Measurements from ENCODE around the gene TSPYL6. TPM values are rescaled to one million over a fixed set of nuclear protein-coding genes. Genes with fewer than 3 reads are reported as not detected.

Gene TSPYL6
- total RNA-seq, 1 donor from 2014 or later = not detected

DNA sequence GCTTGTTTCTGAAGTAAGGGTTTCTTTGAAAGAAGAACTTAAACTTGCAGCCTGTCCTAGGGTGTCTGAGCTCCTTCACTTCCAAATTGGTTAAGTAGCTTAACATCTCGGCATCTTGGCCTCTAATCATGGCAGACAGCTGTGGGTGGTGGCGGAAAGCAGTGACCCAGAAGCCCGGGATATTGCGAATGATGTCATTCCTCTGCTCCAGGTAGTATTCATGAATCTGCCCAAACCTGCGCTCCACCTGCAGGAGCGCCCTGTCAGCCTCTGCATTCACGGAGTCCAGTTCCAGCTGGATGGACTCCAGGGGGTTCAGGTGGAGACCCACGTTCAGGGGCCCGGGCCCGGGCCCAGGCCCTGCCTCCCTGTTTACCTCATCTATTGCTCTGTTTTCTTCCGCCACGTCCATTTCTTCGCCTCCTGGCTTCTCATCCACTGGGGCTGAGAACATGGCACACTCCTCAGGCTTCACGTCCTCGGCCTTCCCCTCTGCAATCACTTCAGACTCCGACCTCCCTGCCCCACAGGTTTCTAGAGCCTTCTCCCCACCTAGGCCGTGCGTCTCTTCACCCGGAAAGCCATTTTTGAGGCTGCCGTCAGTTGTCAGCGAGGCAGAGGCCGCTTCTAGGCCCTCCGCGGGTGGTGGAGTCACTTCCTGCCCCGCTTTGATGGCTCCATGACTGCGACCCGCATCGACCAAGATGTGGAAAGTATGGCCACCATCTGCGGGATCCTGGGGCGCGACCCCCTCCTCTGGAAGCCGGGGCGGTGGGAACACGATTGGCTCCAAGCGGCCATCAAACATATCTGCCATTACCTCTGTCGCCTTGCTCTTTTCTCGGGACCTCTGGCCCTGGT, 569 bp downstream of the TSPYL6 start:
- Mint-ChIP-seq H3K27ac (ENCODE audit: unreplicated experiment) (no peak overlapping the region), H3K9me3 (no peaks in the 10 kb centered on the region), H3K4me3 (no peak overlapping the region), H3K27me3 (ENCODE audit: low read depth) (no peaks in the 10 kb centered on the region), H3K36me3 (ENCODE audit: low read depth) (no peaks in the 10 kb centered on the region), H3K4me1 (peaks cover 8% of the 10 kb centered on the region)
- TF ChIP-seq, protein P1, sequence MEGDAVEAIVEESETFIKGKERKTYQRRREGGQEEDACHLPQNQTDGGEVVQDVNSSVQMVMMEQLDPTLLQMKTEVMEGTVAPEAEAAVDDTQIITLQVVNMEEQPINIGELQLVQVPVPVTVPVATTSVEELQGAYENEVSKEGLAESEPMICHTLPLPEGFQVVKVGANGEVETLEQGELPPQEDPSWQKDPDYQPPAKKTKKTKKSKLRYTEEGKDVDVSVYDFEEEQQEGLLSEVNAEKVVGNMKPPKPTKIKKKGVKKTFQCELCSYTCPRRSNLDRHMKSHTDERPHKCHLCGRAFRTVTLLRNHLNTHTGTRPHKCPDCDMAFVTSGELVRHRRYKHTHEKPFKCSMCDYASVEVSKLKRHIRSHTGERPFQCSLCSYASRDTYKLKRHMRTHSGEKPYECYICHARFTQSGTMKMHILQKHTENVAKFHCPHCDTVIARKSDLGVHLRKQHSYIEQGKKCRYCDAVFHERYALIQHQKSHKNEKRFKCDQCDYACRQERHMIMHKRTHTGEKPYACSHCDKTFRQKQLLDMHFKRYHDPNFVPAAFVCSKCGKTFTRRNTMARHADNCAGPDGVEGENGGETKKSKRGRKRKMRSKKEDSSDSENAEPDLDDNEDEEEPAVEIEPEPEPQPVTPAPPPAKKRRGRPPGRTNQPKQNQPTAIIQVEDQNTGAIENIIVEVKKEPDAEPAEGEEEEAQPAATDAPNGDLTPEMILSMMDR (conservative IDR thresholded peaks at IDR 0.05) = no peak
- no peak for DNase-seq (ENCODE audit: low read depth, low spot score)

DNA sequence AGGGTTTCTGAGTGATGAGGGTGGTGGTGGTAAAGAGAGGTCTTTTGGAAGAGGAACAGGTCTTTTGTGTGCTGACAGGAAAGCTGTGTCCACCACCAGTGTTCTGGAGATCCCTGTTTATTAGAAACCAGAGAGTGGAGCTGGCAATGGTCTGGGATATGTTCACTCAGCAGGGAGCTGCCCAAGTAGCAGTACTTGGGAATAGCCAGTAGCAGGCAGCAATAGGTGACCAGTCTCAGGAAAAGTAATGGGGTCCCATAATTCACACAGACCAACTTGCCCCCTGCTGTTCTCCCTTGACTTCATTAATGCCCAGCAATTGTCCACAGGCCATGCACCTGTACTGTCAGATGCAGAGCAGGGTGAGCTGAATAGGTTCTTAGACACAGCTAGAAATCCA, 1.8 kb downstream of the TSPYL6 start:
- peaks cover 8% of the 10 kb centered on the region for H3K4me1 Mint-ChIP-seq
- no peak for DNase-seq (ENCODE audit: low read depth, low spot score)
- no peaks in the 10 kb centered on the region for H3K36me3 Mint-ChIP-seq (ENCODE audit: low read depth)
- no peak overlapping the region for H3K27ac Mint-ChIP-seq (ENCODE audit: unreplicated experiment)
- H3K4me3 Mint-ChIP-seq = no peak overlapping the region
- TF ChIP-seq, protein P1 (conservative IDR thresholded peaks at IDR 0.05) = no peak
- no peaks in the 10 kb centered on the region for H3K27me3 Mint-ChIP-seq (ENCODE audit: low read depth)
- H3K9me3 Mint-ChIP-seq = no peaks in the 10 kb centered on the region

DNA sequence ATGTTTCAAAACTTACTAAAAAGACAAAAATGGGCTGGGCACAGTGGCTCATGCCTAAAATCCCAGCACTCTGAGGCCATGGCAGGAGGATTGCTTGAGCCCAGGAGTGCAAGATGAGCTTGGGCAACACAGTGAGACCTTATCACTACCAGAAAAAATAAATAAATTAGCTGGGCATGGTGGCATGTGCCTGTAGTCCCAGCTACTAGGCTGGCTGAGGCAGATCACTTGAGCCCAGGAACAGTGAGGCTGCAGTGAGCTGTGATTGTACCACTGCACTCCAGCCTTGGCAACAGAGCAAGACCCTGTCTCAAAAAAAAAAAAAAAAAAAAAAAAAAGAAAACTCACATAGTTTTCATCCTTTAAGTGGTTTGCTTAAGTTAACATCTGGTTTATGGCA, 6.4 kb downstream of the TSPYL6 start:
- H3K27ac Mint-ChIP-seq (ENCODE audit: unreplicated experiment) = no peak overlapping the region
- DNase-seq (ENCODE audit: low read depth, low spot score) = no peak
- H3K4me1 Mint-ChIP-seq = peaks cover 8% of the 10 kb centered on the region
- H3K36me3 Mint-ChIP-seq (ENCODE audit: low read depth) = no peaks in the 10 kb centered on the region
- TF ChIP-seq, protein P1 (conservative IDR thresholded peaks at IDR 0.05) = no peak
- no peak overlapping the region for H3K4me3 Mint-ChIP-seq
- no peaks in the 10 kb centered on the region for H3K9me3 Mint-ChIP-seq
- no peaks in the 10 kb centered on the region for H3K27me3 Mint-ChIP-seq (ENCODE audit: low read depth)

DNA sequence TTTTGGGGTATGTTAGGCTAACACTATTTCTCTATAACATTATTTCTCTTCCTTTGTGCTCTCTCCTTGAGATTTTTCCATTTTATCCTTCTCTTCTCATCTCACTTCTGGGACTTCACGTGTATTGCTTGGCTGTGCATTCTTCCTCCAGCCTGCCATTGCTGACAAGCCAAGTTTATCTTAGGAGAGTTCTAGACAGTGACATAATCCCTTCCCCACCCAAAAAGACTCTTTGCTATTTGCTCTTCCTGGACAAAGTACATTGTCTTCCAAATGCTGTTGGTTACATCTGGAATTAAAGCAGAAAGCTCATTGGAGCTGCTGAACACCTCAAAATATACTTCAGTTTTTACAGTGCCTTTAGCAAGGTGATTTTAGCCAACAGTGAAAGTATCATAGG, 8.9 kb downstream of the TSPYL6 start:
- no peaks in the 10 kb centered on the region for H3K27me3 Mint-ChIP-seq (ENCODE audit: low read depth)
- H3K36me3 Mint-ChIP-seq (ENCODE audit: low read depth) = no peaks in the 10 kb centered on the region
- H3K9me3 Mint-ChIP-seq = no peaks in the 10 kb centered on the region
- H3K27ac Mint-ChIP-seq (ENCODE audit: unreplicated experiment) = no peak overlapping the region
- H3K4me1 Mint-ChIP-seq = no peaks in the 10 kb centered on the region
- TF ChIP-seq, protein P1 (conservative IDR thresholded peaks at IDR 0.05) = no peak
- no peak for DNase-seq (ENCODE audit: low read depth, low spot score)
- no peak overlapping the region for H3K4me3 Mint-ChIP-seq

DNA sequence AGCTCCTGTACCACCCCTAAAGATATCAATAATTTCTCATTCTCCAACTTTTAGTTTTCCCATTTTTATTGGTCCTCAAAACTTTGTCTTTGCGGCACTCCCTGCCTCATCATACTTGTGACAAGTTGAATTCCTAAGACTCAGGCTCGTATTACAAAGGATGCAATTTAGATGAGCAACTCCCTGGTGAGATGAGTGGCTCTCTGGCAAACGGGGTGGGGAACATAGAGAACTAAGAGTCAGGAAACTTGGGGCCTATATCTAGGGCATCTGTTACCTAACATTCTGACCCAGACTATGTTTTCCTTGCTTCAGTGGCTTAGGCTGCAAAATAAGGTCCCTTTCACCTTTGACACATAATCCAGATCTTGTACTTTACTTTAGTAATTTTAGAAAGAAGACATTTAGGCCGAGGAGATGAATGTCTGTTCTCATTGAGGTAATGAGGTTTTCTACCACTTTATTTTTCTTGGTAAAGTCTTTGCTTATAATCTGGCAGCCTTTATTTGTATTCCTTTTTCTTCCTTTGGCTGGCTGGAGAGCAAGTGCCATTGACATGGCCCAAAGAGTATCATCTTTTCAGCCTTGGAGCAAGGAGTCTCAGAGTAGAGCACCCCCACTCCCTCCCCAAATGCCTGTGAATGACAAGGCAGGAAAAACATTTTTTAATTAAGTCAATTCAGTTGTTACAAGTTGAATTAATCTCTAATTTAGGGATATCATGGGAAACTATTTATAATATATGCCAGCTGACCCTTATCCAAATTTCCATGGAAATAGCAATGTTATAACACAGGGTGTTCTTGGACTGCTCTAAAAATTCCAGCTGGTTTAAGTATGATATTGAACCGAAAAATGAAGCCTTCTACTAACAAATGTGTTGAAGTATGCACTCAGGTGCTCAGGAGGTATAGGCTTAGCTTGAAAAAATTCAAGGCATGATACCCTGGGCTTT, 15.2 kb downstream of the TSPYL6 start:
- TF ChIP-seq, protein P1 (conservative IDR thresholded peaks at IDR 0.05) = no peak
- H3K27ac Mint-ChIP-seq (ENCODE audit: unreplicated experiment) = peak overlapping the region; percentile 67
- no peak for DNase-seq (ENCODE audit: low read depth, low spot score)
- H3K9me3 Mint-ChIP-seq = peaks cover 7% of the 10 kb centered on the region
- no peak overlapping the region for H3K4me3 Mint-ChIP-seq
- H3K36me3 Mint-ChIP-seq (ENCODE audit: low read depth) = peaks cover 5% of the 10 kb centered on the region
- no peaks in the 10 kb centered on the region for H3K4me1 Mint-ChIP-seq
- H3K27me3 Mint-ChIP-seq (ENCODE audit: low read depth) = no peaks in the 10 kb centered on the region

Data from neural crest cell (in vitro differentiated cells).